ENCODE data around the gene RBBP9. TPM values are rescaled to one million over a fixed set of nuclear protein-coding genes. Genes with fewer than 3 reads are reported as not detected.

Gene RBBP9
- total and polyA plus RNA-seq, 12 donors = 5.3 to 46.3 (median 27.0) TPM

DNA sequence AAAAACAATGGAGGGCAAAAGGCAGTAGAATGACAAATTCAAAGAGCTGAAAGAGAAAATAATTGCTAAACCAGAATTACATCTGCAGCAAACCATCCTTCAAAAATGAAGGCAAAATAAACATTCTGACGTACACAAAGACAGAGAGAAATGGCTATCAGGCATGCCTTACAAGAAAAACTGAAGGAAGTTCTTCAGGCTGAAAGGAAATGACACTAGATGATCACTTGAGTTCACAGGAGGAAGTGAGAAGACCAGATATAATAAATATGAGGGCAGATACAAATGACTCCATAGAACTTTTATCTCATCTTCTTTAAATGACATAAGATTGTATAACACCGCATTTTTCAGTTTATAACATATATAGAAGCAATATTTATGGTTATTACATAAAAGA, 60.2 kb downstream of the RBBP9 start:
- no peaks in the 10 kb centered on the region for H3K36me3 ChIP-seq (replicated peaks in 1 of 2)
- H3K27me3 ChIP-seq = no peaks in the 10 kb centered on the region
- H3K9me3 ChIP-seq (replicated peaks in 1 of 3) = no peaks in the 10 kb centered on the region
- no peak for TF ChIP-seq POLR2A (IDR thresholded peaks at IDR 0.05)
- TF ChIP-seq, protein P1, sequence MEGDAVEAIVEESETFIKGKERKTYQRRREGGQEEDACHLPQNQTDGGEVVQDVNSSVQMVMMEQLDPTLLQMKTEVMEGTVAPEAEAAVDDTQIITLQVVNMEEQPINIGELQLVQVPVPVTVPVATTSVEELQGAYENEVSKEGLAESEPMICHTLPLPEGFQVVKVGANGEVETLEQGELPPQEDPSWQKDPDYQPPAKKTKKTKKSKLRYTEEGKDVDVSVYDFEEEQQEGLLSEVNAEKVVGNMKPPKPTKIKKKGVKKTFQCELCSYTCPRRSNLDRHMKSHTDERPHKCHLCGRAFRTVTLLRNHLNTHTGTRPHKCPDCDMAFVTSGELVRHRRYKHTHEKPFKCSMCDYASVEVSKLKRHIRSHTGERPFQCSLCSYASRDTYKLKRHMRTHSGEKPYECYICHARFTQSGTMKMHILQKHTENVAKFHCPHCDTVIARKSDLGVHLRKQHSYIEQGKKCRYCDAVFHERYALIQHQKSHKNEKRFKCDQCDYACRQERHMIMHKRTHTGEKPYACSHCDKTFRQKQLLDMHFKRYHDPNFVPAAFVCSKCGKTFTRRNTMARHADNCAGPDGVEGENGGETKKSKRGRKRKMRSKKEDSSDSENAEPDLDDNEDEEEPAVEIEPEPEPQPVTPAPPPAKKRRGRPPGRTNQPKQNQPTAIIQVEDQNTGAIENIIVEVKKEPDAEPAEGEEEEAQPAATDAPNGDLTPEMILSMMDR (IDR thresholded peaks at IDR 0.05) = no peak
- H3K4me1 ChIP-seq (replicated peaks in 1 of 2) = no peaks in the 10 kb centered on the region
- DNase-seq = no peak
- intact Hi-C loops (cut with DNase I) = no loop called here
- 70 to 79% (median 73%) methylated on average over 2 of the region's 2 CpGs for WGBS, 4 donors
- H3K4me3 ChIP-seq = no peak overlapping the region
- no peak overlapping the region for H3K27ac ChIP-seq

MicroRNA genes within 50 kb of the gene (microRNA counts, 767-probe panel; counts per million panel counts)
- 0 counts per million in 2 donors for microRNA hsa-miR-3192

Small RNA genes lying within 50 kb of the gene (microRNA-seq; reads per million reads assigned to microRNA genes)
- 0.45 to 1.1 (median 0.85) reads per million in 3 donors for gene MIR3192

Small RNA genes lying within 50 kb of the gene (small RNA-seq; reads per million reads assigned to genes)
- 0 to 0.08 reads per million in 2 donors for gene MIR3192

Other genes with a start within 250 kb of the RBBP9 start
- 10 to 100 TPM in 8 of 9 donors, 1 to 10 TPM in 1; 7.1 to 27.9 (median 12.4) TPM for gene ZNF133, start 208.7 kb downstream of the RBBP9 start, total RNA-seq
- gene ZNF133, start 208.7 kb downstream of the RBBP9 start, polyA plus RNA-seq = 10 to 100 TPM in 2 of 3 donors, 1 to 10 TPM in 1; 8.0 to 54.9 (median 53.8) TPM
- gene DZANK1, start 30.2 kb downstream of the RBBP9 start, total RNA-seq = 1 to 10 TPM; 1.3 to 4.0 (median 2.2) TPM
- gene DZANK1, start 30.2 kb downstream of the RBBP9 start, polyA plus RNA-seq = 1 to 10 TPM; 3.8 to 5.7 (median 4.6) TPM
- 10 to 100 TPM in 3 of 9 donors, 1 to 10 TPM in 6; 4.4 to 26.3 (median 8.5) TPM for gene POLR3F, start 29.8 kb downstream of the RBBP9 start, total RNA-seq
- 10 to 100 TPM in 2 of 3 donors, 1 to 10 TPM in 1; 9.4 to 17.1 (median 13.4) TPM for gene POLR3F, start 29.8 kb downstream of the RBBP9 start, polyA plus RNA-seq
- gene SEC23B, start 10.7 kb upstream of the RBBP9 start, total RNA-seq = 100 to 1,000 TPM in 1 of 9 donors, 10 to 100 TPM in 8; 63.4 to 241 (median 77.1) TPM
- 100 to 1,000 TPM in 1 of 3 donors, 1 to 10 TPM in 2; 7.1 to 189 (median 8.5) TPM for gene SEC23B, start 10.7 kb upstream of the RBBP9 start, polyA plus RNA-seq
- 100 to 1,000 TPM in 8 of 9 donors, 10 to 100 TPM in 1; 88.6 to 337 (median 121) TPM for gene SMIM26, start 70.2 kb upstream of the RBBP9 start, total RNA-seq
- gene SMIM26, start 70.2 kb upstream of the RBBP9 start, polyA plus RNA-seq = 100 to 1,000 TPM; 123 to 242 (median 199) TPM
- 10 to 100 TPM; 19.0 to 37.0 (median 33.4) TPM for gene DTD1, start 90.8 kb upstream of the RBBP9 start, total RNA-seq
- 10 to 100 TPM in 2 of 3 donors, 1 to 10 TPM in 1; 9.5 to 38.9 (median 13.9) TPM for gene DTD1, start 90.8 kb upstream of the RBBP9 start, polyA plus RNA-seq

Data from adrenal gland (tissue), 12 donors.